Measurements from ENCODE around the gene LAMA3. TPM values are rescaled to one million over a fixed set of nuclear protein-coding genes. Genes with fewer than 3 reads are reported as not detected.

The LAMA3 gene
- total and polyA plus RNA-seq, 2 donors from 2014 or later: 4.4 to 66.0 TPM

GRCh38 chr18:23718243-23718720 is 29.0 kb downstream of the LAMA3 start:
- H3K27ac ChIP-seq (ENCODE audit: low read depth in 2 of 2, low read length in 2 of 2): no peak overlapping the region
- H3K9me3 ChIP-seq (ENCODE audit: control insufficient read depth in 2 of 3, insufficient read depth in 1 of 3, low read length in 3 of 3): no peaks in the 10 kb centered on the region
- H3K4me1 ChIP-seq (ENCODE audit: control insufficient read depth in 2 of 3, insufficient read depth in 2 of 3, low read depth in 1 of 3, low read length in 3 of 3): no peaks in the 10 kb centered on the region
- TF ChIP-seq CTCF (IDR thresholded peaks at IDR 0.05; ENCODE audit: borderline replicate concordance, extremely low read depth, insufficient read depth): no peak
- FAIRE-seq (no peak), DNase-seq (no peak)
- no peak overlapping the region for H3K4me3 ChIP-seq (ENCODE audit: low read length in 3 of 3)
- intact Hi-C loops (cut with DNase I): no loop called here
- no peaks in the 10 kb centered on the region for H3K36me3 ChIP-seq (ENCODE audit: control insufficient read depth in 2 of 3, insufficient read depth in 3 of 3, low read length in 3 of 3)
- no peaks in the 10 kb centered on the region for H3K27me3 ChIP-seq (ENCODE audit: control insufficient read depth, insufficient read depth, low read length)
- no peak overlapping the region for H3K9ac ChIP-seq (ENCODE audit: low read length in 3 of 3)

- no peak overlapping the region for H3K9ac ChIP-seq (ENCODE audit: low read length in 3 of 3)
- no peak for TF ChIP-seq CTCF (IDR thresholded peaks at IDR 0.05; ENCODE audit: borderline replicate concordance, extremely low read depth, insufficient read depth)
- H3K9me3 ChIP-seq (ENCODE audit: control insufficient read depth in 2 of 3, insufficient read depth in 1 of 3, low read length in 3 of 3): no peaks in the 10 kb centered on the region
- intact Hi-C loops (cut with DNase I): no loop called here
- no peaks in the 10 kb centered on the region for H3K4me1 ChIP-seq (ENCODE audit: control insufficient read depth in 2 of 3, insufficient read depth in 2 of 3, low read depth in 1 of 3, low read length in 3 of 3)
- DNase-seq: no peak
- H3K27ac ChIP-seq (ENCODE audit: low read depth in 2 of 2, low read length in 2 of 2): no peak overlapping the region
- H3K36me3 ChIP-seq (ENCODE audit: control insufficient read depth in 2 of 3, insufficient read depth in 3 of 3, low read length in 3 of 3): no peaks in the 10 kb centered on the region
- no peak for FAIRE-seq
- no peak overlapping the region for H3K4me3 ChIP-seq (ENCODE audit: low read length in 3 of 3)
- H3K27me3 ChIP-seq (ENCODE audit: control insufficient read depth, insufficient read depth, low read length): no peaks in the 10 kb centered on the region
Measured at GRCh38 chr18:23718731-23719130, 29.5 kb downstream of the LAMA3 start.

DNA sequence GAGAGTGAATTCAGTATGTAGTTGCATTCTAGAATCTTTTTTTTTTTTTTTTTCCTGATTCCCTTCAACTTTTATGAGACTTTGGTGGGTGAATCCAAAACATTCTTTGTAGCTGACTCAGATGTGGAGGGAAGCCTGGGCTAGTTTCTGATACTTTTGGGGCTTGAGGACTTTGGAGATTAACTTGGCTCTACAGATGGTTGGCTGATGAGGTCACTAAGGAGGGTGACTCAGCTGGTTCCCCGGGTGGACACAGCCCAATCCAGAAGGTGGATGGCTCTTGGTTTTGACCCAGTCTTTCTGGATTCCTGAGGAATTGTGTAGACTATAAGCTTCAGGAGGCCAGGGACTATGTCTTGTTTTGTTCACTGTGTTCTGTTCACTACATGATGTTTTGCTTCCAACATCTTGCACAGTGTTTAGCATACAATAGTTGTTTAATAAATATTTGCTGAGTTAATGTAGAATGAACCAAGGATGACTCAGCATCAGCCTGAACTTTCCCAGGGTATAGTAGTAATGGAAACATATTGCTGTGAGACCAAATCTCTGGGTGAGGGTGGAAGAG is 30.5 kb downstream of the LAMA3 start:
- Histone ChIP-seq H3K27ac (ENCODE audit: low read depth in 2 of 2, low read length in 2 of 2) (no peak overlapping the region), H3K4me1 (ENCODE audit: control insufficient read depth in 2 of 3, insufficient read depth in 2 of 3, low read depth in 1 of 3, low read length in 3 of 3) (no peaks in the 10 kb centered on the region), H3K27me3 (ENCODE audit: control insufficient read depth, insufficient read depth, low read length) (no peaks in the 10 kb centered on the region), H3K9ac (ENCODE audit: low read length in 3 of 3) (no peak overlapping the region), H3K36me3 (ENCODE audit: control insufficient read depth in 2 of 3, insufficient read depth in 3 of 3, low read length in 3 of 3) (no peaks in the 10 kb centered on the region), H3K4me3 (ENCODE audit: low read length in 3 of 3) (no peak overlapping the region), H3K9me3 (ENCODE audit: control insufficient read depth in 2 of 3, insufficient read depth in 1 of 3, low read length in 3 of 3) (no peaks in the 10 kb centered on the region)
- FAIRE-seq: no peak
- no peak for DNase-seq
- TF ChIP-seq CTCF (IDR thresholded peaks at IDR 0.05; ENCODE audit: borderline replicate concordance, extremely low read depth, insufficient read depth): no peak
- intact Hi-C loops (cut with DNase I): no loop called here
